GM21447 (cell line): ENCODE results near the gene SPATS2.
A peak's percentile ranks its signal among the peaks of the same experiment; 100 is the strongest.

Experiments used
- ATAC-seq: cut with Tn5 transposase; IDR thresholded peaks from one replicate; pipeline ENCODE4 v1.9.1; 2021; ENCODE audit not compliant: unreplicated experiment

SPATS2 gene

GRCh38 chr12:49335955-49336644, 31.2 kb upstream of the SPATS2 start:
- ATAC-seq: no peak

GRCh38 chr12:49336645-49337584, 30.3 kb upstream of the SPATS2 start, which contains the start of gene C1QL4:
TSS of gene C1QL4 (minus strand) at chr12:49337188. CDS start at chr12:49336477, 711 bp downstream.
- no peak for ATAC-seq

GRCh38 chr12:49338830-49339463, 28.3 kb upstream of the SPATS2 start:
- ATAC-seq: no peak

GRCh38 chr12:49339464-49339861, 27.8 kb upstream of the SPATS2 start:
- ATAC-seq: no peak

- no peak for ATAC-seq
Observed at GRCh38 chr12:49340095-49340870, 27.0 kb upstream of the SPATS2 start.

- ATAC-seq: no peak
Observed at GRCh38 chr12:49340971-49341776, 26.1 kb upstream of the SPATS2 start.

- ATAC-seq: no peak
Observed at GRCh38 chr12:49341777-49342065, 25.5 kb upstream of the SPATS2 start.

GRCh38 chr12:49342066-49342913, 25.0 kb upstream of the SPATS2 start:
- ATAC-seq: peak; percentile 58

GRCh38 chr12:49342914-49343731, 24.1 kb upstream of the SPATS2 start:
- ATAC-seq: no peak

GRCh38 chr12:49344486-49345050, 22.7 kb upstream of the SPATS2 start:
- ATAC-seq: no peak

- ATAC-seq: no peak
Observed at GRCh38 chr12:49345051-49345824, 22.0 kb upstream of the SPATS2 start.

GRCh38 chr12:49345825-49346658, 21.2 kb upstream of the SPATS2 start:
- no peak for ATAC-seq

GRCh38 chr12:49346659-49347310, 20.5 kb upstream of the SPATS2 start, which contains the start of gene DNAJC22:
TSS of gene DNAJC22 (plus strand) at chr12:49346888. CDS start at chr12:49348873, 1,985 bp downstream.
- no peak for ATAC-seq

GRCh38 chr12:49347311-49348193, 19.7 kb upstream of the SPATS2 start:
- no peak for ATAC-seq

- ATAC-seq: no peak
Observed at GRCh38 chr12:49348781-49349180, 18.5 kb upstream of the SPATS2 start.
